ENCODE data around the gene HRC. TPM values are rescaled to one million over a fixed set of nuclear protein-coding genes. Genes with fewer than 3 reads are reported as not detected.

The HRC gene
- total RNA-seq, 2 donors from 2014 or later = 2.1 to 4.3 TPM

DNA sequence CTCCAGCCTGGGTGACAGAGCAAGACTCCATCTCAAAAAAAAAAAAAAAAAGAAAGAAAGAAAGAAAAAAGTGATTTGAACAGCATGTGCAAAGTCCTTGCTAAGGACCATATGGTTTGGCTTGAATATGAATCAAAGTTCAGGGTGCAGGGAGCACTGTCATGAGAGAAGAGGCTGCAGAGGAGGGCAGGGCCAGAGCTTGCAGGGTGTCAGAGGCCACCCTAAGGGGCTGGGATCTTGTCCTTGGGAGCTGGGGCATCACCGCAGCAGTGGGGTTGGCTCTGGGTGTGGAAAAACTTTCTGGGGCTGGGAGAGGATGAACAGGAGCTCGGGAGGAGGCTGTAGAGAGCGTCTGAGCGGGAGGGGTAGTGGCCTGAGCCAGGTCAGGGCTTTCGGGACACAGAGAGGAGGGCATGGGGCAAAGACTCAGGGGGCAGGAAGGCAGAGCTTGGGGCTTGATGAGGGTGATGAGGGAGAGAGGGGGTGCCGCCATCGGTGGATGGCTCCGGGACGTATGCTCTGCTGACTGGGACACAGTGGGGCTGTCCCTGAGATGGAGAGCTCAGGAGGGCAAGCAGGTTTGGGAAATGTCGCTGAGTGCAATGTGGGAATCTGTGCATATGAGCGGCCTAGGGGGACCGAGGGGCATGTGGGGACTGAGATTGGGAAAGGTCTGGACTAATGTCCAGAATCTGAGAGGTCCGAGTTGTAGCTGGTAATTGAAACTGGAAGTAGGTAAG, 5.4 kb upstream of the HRC start:
- TF ChIP-seq, protein P1, sequence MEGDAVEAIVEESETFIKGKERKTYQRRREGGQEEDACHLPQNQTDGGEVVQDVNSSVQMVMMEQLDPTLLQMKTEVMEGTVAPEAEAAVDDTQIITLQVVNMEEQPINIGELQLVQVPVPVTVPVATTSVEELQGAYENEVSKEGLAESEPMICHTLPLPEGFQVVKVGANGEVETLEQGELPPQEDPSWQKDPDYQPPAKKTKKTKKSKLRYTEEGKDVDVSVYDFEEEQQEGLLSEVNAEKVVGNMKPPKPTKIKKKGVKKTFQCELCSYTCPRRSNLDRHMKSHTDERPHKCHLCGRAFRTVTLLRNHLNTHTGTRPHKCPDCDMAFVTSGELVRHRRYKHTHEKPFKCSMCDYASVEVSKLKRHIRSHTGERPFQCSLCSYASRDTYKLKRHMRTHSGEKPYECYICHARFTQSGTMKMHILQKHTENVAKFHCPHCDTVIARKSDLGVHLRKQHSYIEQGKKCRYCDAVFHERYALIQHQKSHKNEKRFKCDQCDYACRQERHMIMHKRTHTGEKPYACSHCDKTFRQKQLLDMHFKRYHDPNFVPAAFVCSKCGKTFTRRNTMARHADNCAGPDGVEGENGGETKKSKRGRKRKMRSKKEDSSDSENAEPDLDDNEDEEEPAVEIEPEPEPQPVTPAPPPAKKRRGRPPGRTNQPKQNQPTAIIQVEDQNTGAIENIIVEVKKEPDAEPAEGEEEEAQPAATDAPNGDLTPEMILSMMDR (IDR thresholded peaks at IDR 0.05) = no peak
- no peak for TF ChIP-seq POLR2A (IDR thresholded peaks at IDR 0.05)
- H3K36me3 ChIP-seq (replicated peaks in 1 of 2; ENCODE audit: insufficient read depth in 1 of 2, low read depth in 2 of 2) = no peaks in the 10 kb centered on the region
- no peak for ATAC-seq
- DNase-seq = no peak
- intact Hi-C loops (cut with DNase I) = no loop called here
- no peak overlapping the region for H3K4me3 ChIP-seq
- H3K4me1 ChIP-seq = peaks cover 34% of the 10 kb centered on the region
- H3K27me3 ChIP-seq = no peaks in the 10 kb centered on the region
- 89 to 90% methylated on average over 13 of the region's 13 CpGs for WGBS, 2 donors
- H3K9me3 ChIP-seq = no peaks in the 10 kb centered on the region
- H3K27ac ChIP-seq = no peak overlapping the region

GRCh38 chr19:49157445-49158224, 2.4 kb upstream of the HRC start, which contains the start of gene TRPM4:
TSS of gene TRPM4 (plus strand) at chr19:49157792. CDS start at chr19:49157867, 75 bp downstream.
- intact Hi-C loops (cut with DNase I) = no loop called here
- TF ChIP-seq, protein P1 (IDR thresholded peaks at IDR 0.05) = peak in 1 of 7 experiments; percentile 6
- TF ChIP-seq POLR2A (IDR thresholded peaks at IDR 0.05) = peak; percentile 65 to 87 (median 83)
- 1% methylated on average over 16 to 41 of the region's 41 CpGs for WGBS, 2 donors
- Histone ChIP-seq H3K4me1 (peaks cover 21% of the 10 kb centered on the region), H3K27me3 (no peaks in the 10 kb centered on the region), H3K27ac (peak within 1 kb of the TSS; percentile 48 to 88 (median 83)), H3K4me3 (peak within 1 kb of the TSS; percentile 81 to 88), H3K36me3 (replicated peaks in 1 of 2; ENCODE audit: insufficient read depth in 1 of 2, low read depth in 2 of 2) (no peaks in the 10 kb centered on the region), H3K9me3 (no peaks in the 10 kb centered on the region)
- ATAC-seq (peak; percentile 98), DNase-seq (peak; percentile 93 to 95 (median 94))

DNA sequence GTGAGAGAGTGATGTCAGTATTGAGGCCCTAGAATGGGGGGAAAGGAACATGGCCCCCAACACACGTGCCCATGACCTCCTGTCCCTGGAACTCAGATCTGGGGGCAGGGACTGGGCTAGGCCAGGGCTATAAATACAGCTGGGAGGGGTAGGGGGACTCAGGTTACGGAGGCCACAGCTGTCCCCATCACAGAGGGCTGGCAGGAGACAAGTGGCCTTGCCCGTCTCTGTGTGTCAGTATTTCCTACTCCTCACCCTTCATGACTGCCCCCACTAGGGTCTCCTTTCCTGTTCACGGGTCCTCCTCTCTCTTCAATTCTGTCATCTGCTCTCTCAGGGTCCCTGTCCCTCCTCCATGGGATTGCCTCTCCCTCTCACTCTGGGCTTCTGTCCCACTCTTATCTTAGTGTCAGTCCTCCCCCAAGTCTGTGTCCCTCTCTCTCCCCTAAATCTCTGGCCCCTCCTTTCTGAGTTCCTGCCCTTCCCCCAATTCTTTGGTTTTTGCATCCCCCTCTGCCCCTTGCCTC, 687 bp upstream of the HRC start:
- WGBS, 2 donors = 72 to 78% methylated on average over 4 of the region's 4 CpGs
- no peak overlapping the region for H3K27ac ChIP-seq
- H3K9me3 ChIP-seq = no peaks in the 10 kb centered on the region
- ATAC-seq (no peak), DNase-seq (no peak)
- no peaks in the 10 kb centered on the region for H3K27me3 ChIP-seq
- peaks cover 33% of the 10 kb centered on the region for H3K4me1 ChIP-seq
- no peaks in the 10 kb centered on the region for H3K36me3 ChIP-seq (replicated peaks in 1 of 2; ENCODE audit: insufficient read depth in 1 of 2, low read depth in 2 of 2)
- TF ChIP-seq, protein P1 (IDR thresholded peaks at IDR 0.05) = no peak
- no peak for TF ChIP-seq POLR2A (IDR thresholded peaks at IDR 0.05)
- intact Hi-C loops (cut with DNase I) = no loop called here
- H3K4me3 ChIP-seq = no peak overlapping the region

DNA sequence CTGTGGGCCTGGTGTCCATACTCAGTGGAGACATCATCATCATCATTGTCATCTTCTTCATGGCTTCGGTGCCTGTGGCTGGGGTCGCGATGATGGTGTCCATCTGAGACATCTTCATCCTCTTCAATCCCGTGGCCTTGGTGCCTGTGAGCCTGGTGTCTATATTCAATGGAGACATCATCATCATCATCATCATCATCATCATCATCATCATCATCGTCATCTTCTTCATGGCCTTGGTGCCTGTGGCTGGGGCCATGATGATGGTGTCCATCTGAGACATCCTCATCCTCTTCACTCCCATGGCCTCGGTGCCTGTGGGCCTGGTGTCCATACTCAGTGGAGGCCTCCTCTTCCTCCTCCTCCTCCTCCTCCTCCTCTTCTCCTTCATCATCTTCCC, 917 bp downstream of the HRC start:
- ATAC-seq (no peak), DNase-seq (no peak)
- intact Hi-C loops (cut with DNase I) = no loop called here
- H3K4me3 ChIP-seq = no peak overlapping the region
- H3K27me3 ChIP-seq = no peaks in the 10 kb centered on the region
- no peak overlapping the region for H3K27ac ChIP-seq
- no peaks in the 10 kb centered on the region for H3K36me3 ChIP-seq (replicated peaks in 1 of 2; ENCODE audit: insufficient read depth in 1 of 2, low read depth in 2 of 2)
- H3K9me3 ChIP-seq = no peaks in the 10 kb centered on the region
- no peak for TF ChIP-seq POLR2A (IDR thresholded peaks at IDR 0.05)
- TF ChIP-seq, protein P1 (IDR thresholded peaks at IDR 0.05) = no peak
- 82 to 91% methylated on average over 6 of the region's 6 CpGs for WGBS, 2 donors
- H3K4me1 ChIP-seq = peaks cover 37% of the 10 kb centered on the region

Measured in body of pancreas (tissue), 4 donors.